Caco-2 (cell line): Measurements from ENCODE around the gene MACROD2. TPM values are rescaled to one million over a fixed set of nuclear protein-coding genes. Genes with fewer than 3 reads are reported as not detected.

Experiments
- BruUV-seq: library from RNA; stranded (reverse); fragments of 400-500 nt; replicated peaks from 2 replicates; lab custom pipeline; 2021; lab: Mats Ljungman, UMichigan
- CTCF ChIA-PET: fragments of 300-600 bp; sonication (Branson Sonifier 250); formaldehyde crosslinking; loops from one replicate; lab custom pipeline; 2022; ENCODE audit warnings: antibody characterized with exemption; lab: Charles Lee
- POLR2A ChIA-PET: fragments of 300-600 bp; sonication (Branson Sonifier 250); formaldehyde crosslinking; loops from one replicate; lab custom pipeline; 2022; ENCODE audit warnings: antibody characterized with exemption; lab: Charles Lee
- DNase-seq, 2 experiments: peaks; one replicate each; pipeline versions ENCODE4 v3.0.0 to v3.0.0-alpha.2; 2020 to 2022
- H3K27me3 ChIP-seq: replicated peaks from 2 replicates; pipeline ENCODE4 v1.6.0; 2011; ENCODE audit warnings: low read length; ENCODE audit not compliant: control insufficient read depth, insufficient read depth
- H3K36me3 ChIP-seq: 2 replicates; pipeline ENCODE4 v1.5.1; 2011; ENCODE audit warnings: low read length; ENCODE audit not compliant: control insufficient read depth, insufficient read depth
- H3K4me1 ChIP-seq: fragments of 250-450 bp; sonication (Bioruptor Pico); 2 replicates; pipeline ENCODE4 v1.5.1; 2020; ENCODE audit warnings: mild to moderate bottlenecking
- H3K4me3 ChIP-seq: 2 replicates; pipeline ENCODE4 v1.5.1; 2011; ENCODE audit warnings: low read depth, mild to moderate bottlenecking, control low read depth, low read length
- H3K9me3 ChIP-seq: fragments of 250-450 bp; sonication (Bioruptor Pico); 2 replicates; pipeline ENCODE4 v1.5.1; 2020; ENCODE audit warnings: mild to moderate bottlenecking, moderate library complexity
- H3K27ac Mint-ChIP-seq: one replicate; pipeline ENCODE4 v1.8.0; 2022; ENCODE audit warnings: mixed read lengths; ENCODE audit not compliant: unreplicated experiment
- H3K27me3 Mint-ChIP-seq: one replicate; pipeline ENCODE4 v1.8.0; 2022; ENCODE audit warnings: mixed read lengths; ENCODE audit not compliant: insufficient read depth, unreplicated experiment
- H3K36me3 Mint-ChIP-seq: one replicate; pipeline ENCODE4 v1.8.0; 2022; ENCODE audit warnings: mild to moderate bottlenecking, mixed read lengths; ENCODE audit not compliant: insufficient read depth, unreplicated experiment
- H3K4me1 Mint-ChIP-seq: one replicate; pipeline ENCODE4 v1.8.0; 2022; ENCODE audit warnings: low read depth, mixed read lengths; ENCODE audit not compliant: unreplicated experiment
- H3K4me3 Mint-ChIP-seq: one replicate; pipeline ENCODE4 v1.8.0; 2022; ENCODE audit warnings: mild to moderate bottlenecking, moderate library complexity, mixed read lengths; ENCODE audit not compliant: unreplicated experiment
- H3K9me3 Mint-ChIP-seq: one replicate; pipeline ENCODE4 v1.8.0; 2022; ENCODE audit warnings: mixed read lengths; ENCODE audit not compliant: unreplicated experiment
- intact Hi-C: fragments of 100-400 bp; cut with micrococcal nuclease; formaldehyde crosslinking; loops from one replicate; pipeline ENCODE4 v1.10.0; 2022; ENCODE audit not compliant: unreplicated experiment
- total RNA-seq: library from RNA; stranded (reverse); gene quantifications from 2 replicates; pipeline ENCODE4 v1.2.3, GENCODE V29; 2022
- TF ChIP-seq, protein P1 (sequence below), 2 experiments: fragments of 200-600 bp in 1 of 2; IDR thresholded peaks; 1 replicate in 1 of 2; 2 replicates in 1 of 2; pipeline versions ENCODE4 v1.5.1 to v1.8.0; 2011 to 2022; ENCODE audit warnings: antibody characterized with exemption in 1 of 2, control low read depth in 1 of 2, inconsistent platforms in 1 of 2, low read depth in 1 of 2, low read length in 1 of 2, mild to moderate bottlenecking in 1 of 2, moderate library complexity in 1 of 2; ENCODE audit not compliant: insufficient read depth in 1 of 2, severe bottlenecking in 1 of 2, unreplicated experiment in 1 of 2

MACROD2 gene
- total RNA-seq, 1 experiment from 2014 or later = 6.4 TPM

DNA sequence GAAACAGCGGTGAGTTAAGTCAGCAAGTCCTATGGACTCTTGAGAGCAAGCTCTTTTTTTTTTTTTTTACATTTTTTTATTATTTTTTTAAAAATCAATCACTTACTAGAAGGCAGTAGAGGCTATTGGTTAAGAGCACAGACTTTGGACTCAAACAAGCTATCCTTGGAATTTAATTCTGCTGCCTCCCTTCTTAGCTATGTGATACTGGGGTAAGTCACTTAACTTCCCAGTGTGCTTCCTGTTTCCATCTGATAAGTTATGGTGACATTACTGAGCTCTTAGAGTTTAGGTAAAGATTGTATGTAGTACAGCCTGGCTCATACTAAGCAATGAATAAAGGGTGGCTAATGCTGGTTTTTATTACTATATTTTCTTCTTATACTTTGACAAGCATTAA lies 1112.6 kb downstream of the MACROD2 start:
- Mint-ChIP-seq H3K9me3 (peaks cover 18% of the 10 kb centered on the region), H3K36me3 (no peaks in the 10 kb centered on the region), H3K27me3 (no peaks in the 10 kb centered on the region), H3K4me3 (no peak overlapping the region), H3K4me1 (peaks cover 7% of the 10 kb centered on the region), H3K27ac (no peak overlapping the region)
- DNase-seq = peak in 1 of 2 experiments; percentile 9
- BruUV-seq = no TSS peak
- Histone ChIP-seq H3K27me3 (no peaks in the 10 kb centered on the region), H3K4me3 (no peak overlapping the region), H3K4me1 (peaks cover 10% of the 10 kb centered on the region), H3K36me3 (no peaks in the 10 kb centered on the region), H3K9me3 (no peaks in the 10 kb centered on the region)
- intact Hi-C loops = no loop called here
- POLR2A ChIA-PET = no interaction called here
- TF ChIP-seq, protein P1, sequence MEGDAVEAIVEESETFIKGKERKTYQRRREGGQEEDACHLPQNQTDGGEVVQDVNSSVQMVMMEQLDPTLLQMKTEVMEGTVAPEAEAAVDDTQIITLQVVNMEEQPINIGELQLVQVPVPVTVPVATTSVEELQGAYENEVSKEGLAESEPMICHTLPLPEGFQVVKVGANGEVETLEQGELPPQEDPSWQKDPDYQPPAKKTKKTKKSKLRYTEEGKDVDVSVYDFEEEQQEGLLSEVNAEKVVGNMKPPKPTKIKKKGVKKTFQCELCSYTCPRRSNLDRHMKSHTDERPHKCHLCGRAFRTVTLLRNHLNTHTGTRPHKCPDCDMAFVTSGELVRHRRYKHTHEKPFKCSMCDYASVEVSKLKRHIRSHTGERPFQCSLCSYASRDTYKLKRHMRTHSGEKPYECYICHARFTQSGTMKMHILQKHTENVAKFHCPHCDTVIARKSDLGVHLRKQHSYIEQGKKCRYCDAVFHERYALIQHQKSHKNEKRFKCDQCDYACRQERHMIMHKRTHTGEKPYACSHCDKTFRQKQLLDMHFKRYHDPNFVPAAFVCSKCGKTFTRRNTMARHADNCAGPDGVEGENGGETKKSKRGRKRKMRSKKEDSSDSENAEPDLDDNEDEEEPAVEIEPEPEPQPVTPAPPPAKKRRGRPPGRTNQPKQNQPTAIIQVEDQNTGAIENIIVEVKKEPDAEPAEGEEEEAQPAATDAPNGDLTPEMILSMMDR (IDR thresholded peaks at IDR 0.05; ENCODE audit: insufficient read depth in 1 of 2, low read depth in 1 of 2, low read length in 1 of 2, severe bottlenecking in 1 of 2, unreplicated experiment in 1 of 2) = no peak
- CTCF ChIA-PET = interaction anchor here (0.6 to 0.7 kb wide), 4 partner anchors 98 to 995 kb away, joined by 3 to 5 read pairs (median 3); no protein-coding TSS in a partner anchor

DNA sequence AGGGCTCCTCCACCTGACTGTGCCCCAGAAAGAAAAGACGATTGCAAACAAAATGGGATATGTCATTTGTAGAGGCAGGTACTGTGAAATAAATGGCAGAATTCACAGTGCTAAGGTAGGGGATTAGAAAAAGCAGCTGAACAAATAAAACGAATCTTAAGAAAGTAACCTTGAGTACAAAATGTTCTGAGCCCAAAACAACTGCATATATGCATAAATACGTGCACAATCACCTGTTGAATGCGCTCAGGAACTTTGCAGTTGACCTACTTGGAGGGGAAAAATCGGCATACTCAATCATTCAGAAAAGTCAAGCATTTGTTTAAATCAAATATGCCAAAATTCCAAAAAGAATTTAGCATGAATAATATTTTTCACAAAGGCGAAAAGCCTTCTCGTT lies 1114.2 kb downstream of the MACROD2 start:
- Histone ChIP-seq H3K36me3 (no peaks in the 10 kb centered on the region), H3K27me3 (no peaks in the 10 kb centered on the region), H3K4me3 (no peak overlapping the region), H3K4me1 (peaks cover 10% of the 10 kb centered on the region), H3K9me3 (no peaks in the 10 kb centered on the region)
- Mint-ChIP-seq H3K9me3 (peaks cover 18% of the 10 kb centered on the region), H3K27ac (no peak overlapping the region), H3K36me3 (no peaks in the 10 kb centered on the region), H3K4me3 (no peak overlapping the region), H3K4me1 (peaks cover 7% of the 10 kb centered on the region), H3K27me3 (no peaks in the 10 kb centered on the region)
- ChIA-PET POLR2A (no interaction called here), CTCF (no interaction called here)
- BruUV-seq = no TSS peak
- intact Hi-C loops = no loop called here
- DNase-seq = no peak
- TF ChIP-seq, protein P1 (IDR thresholded peaks at IDR 0.05; ENCODE audit: insufficient read depth in 1 of 2, low read depth in 1 of 2, low read length in 1 of 2, severe bottlenecking in 1 of 2, unreplicated experiment in 1 of 2) = no peak

DNA sequence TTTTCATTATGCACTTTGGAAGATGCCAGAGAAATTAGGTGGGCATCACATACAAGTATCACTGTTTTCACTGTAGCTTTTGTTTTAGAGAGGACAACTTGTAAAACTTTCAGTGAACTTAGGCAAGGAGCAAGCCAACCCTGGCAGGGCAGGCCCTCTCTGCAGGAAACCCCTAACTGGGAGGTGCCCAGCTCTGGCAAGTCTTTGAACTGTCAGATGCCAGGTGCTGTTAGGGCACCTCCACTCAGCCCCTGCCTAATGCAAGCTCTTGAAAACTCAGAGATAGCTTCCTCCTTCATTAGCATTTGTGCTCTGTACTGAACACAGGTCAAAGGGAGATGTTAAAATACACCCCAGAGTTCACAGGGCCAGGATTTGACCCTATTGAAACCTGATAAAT lies 1116.3 kb downstream of the MACROD2 start:
- H3K4me1 Mint-ChIP-seq = peaks cover 7% of the 10 kb centered on the region
- no peaks in the 10 kb centered on the region for H3K9me3 ChIP-seq
- H3K27me3 ChIP-seq = no peaks in the 10 kb centered on the region
- no peak overlapping the region for H3K4me3 ChIP-seq
- H3K9me3 Mint-ChIP-seq = peaks cover 18% of the 10 kb centered on the region
- TF ChIP-seq, protein P1 (IDR thresholded peaks at IDR 0.05; ENCODE audit: insufficient read depth in 1 of 2, low read depth in 1 of 2, low read length in 1 of 2, severe bottlenecking in 1 of 2, unreplicated experiment in 1 of 2) = no peak
- no peaks in the 10 kb centered on the region for H3K27me3 Mint-ChIP-seq
- H3K36me3 ChIP-seq = no peaks in the 10 kb centered on the region
- no peaks in the 10 kb centered on the region for H3K36me3 Mint-ChIP-seq
- BruUV-seq = no TSS peak
- DNase-seq = no peak
- ChIA-PET CTCF (no interaction called here), POLR2A (no interaction called here)
- intact Hi-C loops = no loop called here
- H3K27ac Mint-ChIP-seq = no peak overlapping the region
- peaks cover 10% of the 10 kb centered on the region for H3K4me1 ChIP-seq
- no peak overlapping the region for H3K4me3 Mint-ChIP-seq
